Ovary (tissue), 1 donor: Measurements from ENCODE around the gene ANGPTL1.

ENCODE experiments used
- EP300 ChIP-seq: sonication (generic); formaldehyde crosslinking; IDR thresholded peaks from one replicate; pipeline ENCODE4 v1.6.1; 2017; ENCODE audit warnings: antibody characterized with exemption
- POLR2A ChIP-seq: fragments of 450-650 bp; IDR thresholded peaks from one replicate; pipeline ENCODE4 v1.6.1; 2017; ENCODE audit warnings: antibody characterized with exemption, mild to moderate bottlenecking, moderate library complexity

GRCh38 chr1:178862864-178863263 is 8.0 kb downstream of the ANGPTL1 start:
- TF ChIP-seq POLR2A (no peak), EP300 (no peak)
